ENCODE measurements around the gene ZNF664. TPM values are rescaled to one million over a fixed set of nuclear protein-coding genes. Genes with fewer than 3 reads are reported as not detected.
A peak's percentile ranks its signal among the peaks of the same experiment; 100 is the strongest.

ZNF664 gene
- total and polyA plus RNA-seq, 10 donors: 12.0 to 53.4 (median 41.7) TPM

GRCh38 chr12:123933214-123933613 lies 39.8 kb upstream of the ZNF664 start:
- peaks cover 0 to 16% (median 11%) of the 10 kb centered on the region in 6 donors for H3K4me1 ChIP-seq

GRCh38 chr12:123934016-123934620 lies 38.9 kb upstream of the ZNF664 start:
- TF ChIP-seq POLR2AphosphoS5 (IDR thresholded peaks at IDR 0.05) (peak in 1 of 3 donors; percentile 21), POLR2A (IDR thresholded peaks at IDR 0.05) (no peak)
- WGBS, 5 donors: 71 to 80% (median 77%) methylated on average over 10 to 11 of the region's 11 CpGs
- Histone ChIP-seq H3K36me3 (peaks cover 0 to 37% (median 11%) of the 10 kb centered on the region in 6 donors), H3K9me3 (no peaks in the 10 kb centered on the region), H3K27ac (no peak overlapping the region), H3K4me3 (no peak overlapping the region), H3K27me3 (replicated peaks in 1 of 7) (no peaks in the 10 kb centered on the region), H3K4me1 (peaks cover 5 to 24% (median 16%) of the 10 kb centered on the region in 6 donors)
- intact Hi-C loops (cut with DNase I; ENCODE audit: low total_unique reads): no loop called here
- DNase-seq: no peak

More at GRCh38 chr12:123933214-123933613, 39.8 kb upstream of the ZNF664 start:
- WGBS, 5 donors: 90 to 94% (median 92%) methylated on average over 14 of the region's 14 CpGs
- Histone ChIP-seq H3K27me3 (replicated peaks in 1 of 7) (peaks cover 0 to 2% (median 0%) of the 10 kb centered on the region in 7 donors), H3K36me3 (peaks cover 0 to 36% (median 11%) of the 10 kb centered on the region in 6 donors), H3K27ac (no peak overlapping the region), H3K9me3 (no peaks in the 10 kb centered on the region), H3K4me3 (no peak overlapping the region)
- intact Hi-C loops (cut with DNase I; ENCODE audit: low total_unique reads): no loop called here
- TF ChIP-seq CTCF (IDR thresholded peaks at IDR 0.05 in 8 of 11, conservative IDR thresholded peaks at IDR 0.05 in 3 of 11): no peak
- TF ChIP-seq POLR2AphosphoS5 (IDR thresholded peaks at IDR 0.05): peak in 1 of 3 donors; percentile 38
- DNase-seq: no peak

GRCh38 chr12:123934829-123935228 lies 38.2 kb upstream of the ZNF664 start:
- Histone ChIP-seq H3K36me3 (peaks cover 0 to 44% (median 11%) of the 10 kb centered on the region in 6 donors), H3K27me3 (replicated peaks in 1 of 7) (no peaks in the 10 kb centered on the region), H3K4me1 (peaks cover 5 to 25% (median 16%) of the 10 kb centered on the region in 6 donors), H3K27ac (no peak overlapping the region), H3K4me3 (no peak overlapping the region), H3K9me3 (no peaks in the 10 kb centered on the region)
- WGBS, 5 donors: 78 to 94% (median 83%) methylated on average over 8 to 9 of the region's 9 CpGs
- TF ChIP-seq CTCF (IDR thresholded peaks at IDR 0.05 in 8 of 11, conservative IDR thresholded peaks at IDR 0.05 in 3 of 11): no peak
- no peak for TF ChIP-seq POLR2AphosphoS5 (IDR thresholded peaks at IDR 0.05)
- TF ChIP-seq POLR2A (IDR thresholded peaks at IDR 0.05): no peak
- no peak for DNase-seq
- intact Hi-C loops (cut with DNase I; ENCODE audit: low total_unique reads): no loop called here

GRCh38 chr12:123935956-123936355 lies 37.1 kb upstream of the ZNF664 start:
- Histone ChIP-seq H3K27ac (no peak overlapping the region), H3K27me3 (replicated peaks in 1 of 7) (no peaks in the 10 kb centered on the region), H3K4me1 (peaks cover 5 to 25% (median 16%) of the 10 kb centered on the region in 6 donors), H3K4me3 (no peak overlapping the region), H3K9me3 (no peaks in the 10 kb centered on the region), H3K36me3 (peaks cover 0 to 55% (median 15%) of the 10 kb centered on the region in 6 donors)
- whole genome bisulfite sequencing, 5 donors: 87 to 96% (median 94%) methylated on average over 7 of the region's 7 CpGs
- no peak for DNase-seq
- no peak for TF ChIP-seq POLR2AphosphoS5 (IDR thresholded peaks at IDR 0.05)
- no peak for TF ChIP-seq CTCF (IDR thresholded peaks at IDR 0.05 in 8 of 11, conservative IDR thresholded peaks at IDR 0.05 in 3 of 11)
- TF ChIP-seq POLR2A (IDR thresholded peaks at IDR 0.05): no peak
- intact Hi-C loops (cut with DNase I; ENCODE audit: low total_unique reads): no loop called here

Data from spleen (tissue), 11 donors.